Measurements from ENCODE around the gene MIB1.

MIB1 gene

DNA sequence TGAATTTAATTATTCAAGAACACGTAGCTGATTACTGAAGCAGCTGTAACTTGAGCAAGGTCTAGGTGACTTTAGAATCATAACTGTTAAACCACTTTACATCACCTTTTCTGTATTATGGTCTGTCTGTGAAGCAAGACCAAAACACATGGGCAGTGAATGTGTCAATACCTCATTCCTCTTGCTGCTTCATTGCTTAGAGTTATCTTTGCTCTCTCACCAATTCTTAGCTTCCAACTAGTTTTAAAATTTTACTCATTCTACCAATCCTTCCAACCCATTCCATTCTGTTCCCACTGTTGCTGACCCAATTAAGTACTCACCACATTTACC is 80.2 kb downstream of the MIB1 start:
- no peak for DNase-seq

DNA sequence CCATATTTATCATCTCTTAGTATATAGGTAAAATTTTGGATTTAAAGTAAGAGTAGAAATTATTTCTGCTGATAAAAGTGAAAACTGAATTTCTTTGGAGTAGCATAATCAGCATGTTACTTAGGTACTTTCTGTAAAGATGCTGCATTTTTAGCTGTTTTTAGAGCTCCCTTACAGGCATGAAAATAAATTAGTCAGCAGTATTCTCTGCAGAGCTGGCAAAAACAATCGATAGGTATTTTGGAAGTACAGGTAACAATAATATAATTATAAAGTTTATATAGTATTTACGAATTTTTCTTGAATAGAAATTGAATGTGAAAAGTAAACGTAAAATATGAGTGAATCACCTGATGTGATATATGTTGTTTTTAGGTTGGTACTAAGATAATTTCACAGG is 83.3 kb downstream of the MIB1 start:
- no peak for DNase-seq

DNA sequence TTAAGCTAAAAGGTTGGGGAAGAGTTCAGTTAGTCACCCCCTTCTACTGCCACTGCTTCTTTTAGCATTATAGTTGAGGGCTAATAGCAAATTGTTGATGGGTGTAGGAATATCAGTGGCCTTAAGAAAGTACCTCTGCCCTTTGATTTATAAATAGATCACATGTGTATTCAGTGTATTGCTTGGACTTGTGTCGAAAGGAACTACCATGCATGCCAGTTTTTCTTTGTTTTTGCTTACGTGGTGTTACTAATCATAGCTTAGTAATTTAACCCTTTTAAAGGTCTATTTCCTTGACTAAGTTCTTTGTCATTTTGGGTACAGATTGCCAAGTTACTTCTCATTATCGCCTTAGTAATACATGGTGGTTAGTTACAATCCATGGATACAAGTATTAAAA is 85.6 kb downstream of the MIB1 start:
- DNase-seq: no peak

DNA sequence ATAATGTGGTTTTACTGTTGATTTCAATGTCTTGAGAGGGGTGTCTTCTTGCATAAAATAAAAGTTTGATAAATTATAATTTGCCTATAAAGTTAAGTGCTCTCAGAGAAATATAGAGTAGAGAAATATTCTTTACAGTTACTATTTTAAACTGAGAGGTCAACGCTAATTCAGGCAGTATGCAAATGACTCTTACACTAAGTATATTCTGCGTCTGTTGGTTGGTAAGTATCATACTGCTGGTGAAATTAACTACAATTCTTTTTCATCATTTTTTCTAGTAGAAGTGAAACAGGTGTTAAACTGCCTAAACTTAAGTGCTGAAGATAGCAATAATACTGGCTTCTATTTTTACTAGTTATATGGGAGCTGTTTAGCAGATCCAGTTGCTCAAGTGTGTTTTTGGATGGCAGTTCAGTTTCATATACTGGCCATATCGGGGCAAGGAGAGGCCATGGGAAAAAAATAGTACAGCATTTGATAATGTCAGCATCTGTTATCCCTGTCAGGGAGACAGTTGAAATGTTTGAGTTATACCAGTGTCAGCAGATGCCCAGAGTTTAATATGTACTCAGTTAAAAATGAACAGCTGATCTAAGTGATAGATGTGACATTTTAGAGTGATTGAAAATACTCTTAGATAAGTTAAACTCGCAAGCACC is 86.2 kb downstream of the MIB1 start:
- no peak for DNase-seq

DNA sequence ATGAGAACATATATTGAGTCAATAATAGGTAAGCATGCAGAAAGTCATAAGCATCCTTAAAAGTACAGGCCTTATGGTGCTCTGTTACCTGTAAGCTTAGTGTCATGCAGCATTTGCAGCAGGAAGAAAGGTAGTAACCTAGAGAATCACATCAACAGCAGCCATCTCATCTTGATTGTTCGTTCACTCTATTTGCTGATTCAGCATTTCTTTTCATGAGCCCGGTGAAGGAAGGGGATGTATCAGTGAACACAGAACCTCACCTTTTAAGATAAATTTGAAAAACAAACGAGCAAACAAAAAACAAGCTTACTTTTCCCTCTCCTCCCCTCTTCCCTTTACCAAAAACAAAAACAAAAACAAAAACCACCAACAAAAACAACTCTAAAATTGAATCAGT is 89.9 kb downstream of the MIB1 start:
- DNase-seq: no peak

DNA sequence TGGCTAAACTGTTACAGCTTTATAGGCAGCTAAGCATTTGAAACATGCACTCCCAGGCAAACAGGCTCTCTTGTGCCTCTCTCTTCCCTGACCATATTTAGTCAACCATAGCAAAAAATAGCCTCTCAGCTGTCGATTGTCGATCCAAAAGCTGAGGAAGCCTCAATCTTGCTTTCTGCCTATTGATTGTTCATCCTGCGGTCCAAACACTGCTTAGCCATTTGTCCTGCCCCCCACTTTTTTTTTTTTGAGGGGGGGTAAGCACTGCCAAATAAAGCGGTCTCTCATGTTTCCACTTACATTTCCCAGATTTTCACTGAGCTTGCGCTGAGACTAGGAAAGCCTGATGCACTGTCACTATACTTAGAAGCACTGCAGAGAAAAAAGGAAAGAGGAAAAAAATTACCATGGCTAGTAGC is 90.8 kb downstream of the MIB1 start:
- DNase-seq: no peak

DNA sequence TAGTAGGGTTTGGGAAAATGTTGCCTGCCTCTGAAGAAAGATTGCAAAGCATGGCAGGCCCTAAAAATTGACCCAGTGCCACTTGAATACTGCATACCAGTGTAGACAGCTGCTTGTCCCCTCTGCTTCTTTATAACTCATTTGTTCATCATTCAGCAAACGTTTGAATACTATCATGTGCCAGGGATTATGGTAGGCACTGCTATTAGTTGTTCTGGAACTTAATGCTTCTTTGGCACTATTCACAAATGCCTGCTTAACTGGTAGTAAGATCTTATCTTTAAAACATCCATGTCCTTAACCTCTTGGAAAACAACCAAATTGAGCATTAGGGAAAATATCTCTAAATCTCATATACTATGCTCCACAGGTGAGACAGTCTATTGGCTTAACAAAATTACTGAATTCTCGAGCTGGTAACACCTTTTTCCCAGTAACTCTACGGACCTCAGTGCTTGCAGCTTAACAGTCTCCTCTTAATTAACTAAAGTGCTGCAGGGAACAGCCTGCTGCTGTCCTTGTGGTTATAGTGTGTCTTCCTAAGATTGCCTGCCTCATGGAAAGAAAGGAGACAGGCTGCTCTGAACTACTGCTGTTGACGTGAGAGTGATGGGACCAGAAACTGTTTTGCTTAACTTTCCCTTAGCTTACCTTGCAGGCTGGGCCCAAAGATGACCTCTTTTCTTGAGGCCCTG is 93.2 kb downstream of the MIB1 start:
- no peak for DNase-seq

DNA sequence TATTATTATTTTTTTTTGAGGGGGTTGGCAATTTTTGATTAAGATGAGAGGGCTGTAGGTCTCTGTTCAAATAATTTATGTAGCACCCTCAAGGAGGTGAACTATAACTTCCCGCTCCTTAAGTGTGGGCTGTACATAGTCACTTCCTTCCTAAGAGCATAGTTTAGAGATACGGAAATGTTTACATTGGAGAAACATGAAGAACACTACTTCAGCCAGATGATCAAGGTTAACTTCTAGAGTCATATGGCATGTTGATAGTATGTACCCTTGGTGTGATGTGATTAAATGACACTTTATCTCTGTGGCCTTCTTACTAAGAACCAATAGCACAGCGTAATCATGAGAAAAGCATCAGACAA is 93.7 kb downstream of the MIB1 start:
- DNase-seq: no peak

DNA sequence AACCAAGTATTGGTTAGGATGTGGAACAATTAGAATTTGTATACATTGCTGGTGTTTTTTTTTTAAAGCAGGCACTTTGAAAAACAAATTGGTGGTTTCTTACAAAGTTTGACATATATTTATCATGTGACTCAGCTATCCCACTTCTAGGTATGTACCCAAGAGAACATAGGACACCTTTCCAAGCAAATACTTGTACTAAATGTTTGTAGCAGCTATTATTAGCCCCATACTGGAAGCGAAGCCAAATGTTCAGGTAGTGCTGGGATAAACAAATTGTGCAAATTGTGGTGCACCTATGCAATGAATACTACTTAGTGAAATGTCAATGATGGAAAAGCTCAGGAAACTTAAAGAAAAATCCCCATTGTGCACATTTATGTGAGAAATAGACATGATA is 101.0 kb downstream of the MIB1 start:
- DNase-seq: no peak

DNA sequence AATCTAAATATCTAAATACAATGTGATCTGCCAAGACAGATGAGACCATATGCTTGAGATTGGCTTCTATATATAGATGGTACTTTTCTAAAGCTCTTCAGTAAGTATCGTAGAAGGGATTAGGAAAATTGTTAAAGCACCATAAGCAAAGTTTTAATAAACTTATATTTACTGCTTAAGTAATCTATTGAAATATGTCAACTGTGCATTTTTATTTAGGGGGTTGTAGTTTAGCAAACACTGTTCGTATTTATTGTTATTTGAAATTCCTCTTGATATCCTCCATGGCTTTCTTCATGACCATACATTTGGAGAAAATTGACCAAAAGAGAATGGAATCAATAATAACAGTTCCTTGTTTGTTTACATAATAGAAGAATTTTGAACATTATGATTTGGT is 102.7 kb downstream of the MIB1 start:
- DNase-seq: no peak

DNA sequence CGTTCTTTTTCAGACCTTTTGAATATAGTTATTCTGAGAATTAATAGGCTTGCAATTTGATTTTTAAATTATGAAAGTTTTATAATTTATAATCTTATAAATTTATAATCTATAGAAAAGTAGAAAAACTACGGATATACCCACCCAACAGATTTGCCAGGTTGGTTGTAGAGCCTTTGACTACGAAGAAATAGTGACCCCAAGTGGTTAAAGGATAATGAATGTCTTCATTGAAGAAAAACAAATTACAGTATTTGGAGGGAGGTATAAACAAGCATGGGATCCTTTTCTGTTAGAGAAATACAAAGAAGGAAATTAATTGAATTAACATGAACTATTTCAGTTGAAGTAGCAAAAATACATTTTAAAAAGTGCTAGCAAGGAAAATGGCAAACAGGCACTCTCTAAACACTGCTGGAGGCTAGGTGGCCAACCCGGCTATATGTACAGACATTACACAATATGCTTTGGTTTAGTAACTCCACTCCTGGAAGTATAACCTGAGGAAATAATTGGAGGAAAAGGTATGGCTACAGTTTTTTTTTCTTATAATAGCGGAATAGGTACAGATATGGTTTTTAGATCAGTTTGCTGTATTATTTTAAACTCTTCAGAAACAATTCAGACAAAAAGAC is 110.9 kb downstream of the MIB1 start:
- DNase-seq: peak; percentile 56

DNA sequence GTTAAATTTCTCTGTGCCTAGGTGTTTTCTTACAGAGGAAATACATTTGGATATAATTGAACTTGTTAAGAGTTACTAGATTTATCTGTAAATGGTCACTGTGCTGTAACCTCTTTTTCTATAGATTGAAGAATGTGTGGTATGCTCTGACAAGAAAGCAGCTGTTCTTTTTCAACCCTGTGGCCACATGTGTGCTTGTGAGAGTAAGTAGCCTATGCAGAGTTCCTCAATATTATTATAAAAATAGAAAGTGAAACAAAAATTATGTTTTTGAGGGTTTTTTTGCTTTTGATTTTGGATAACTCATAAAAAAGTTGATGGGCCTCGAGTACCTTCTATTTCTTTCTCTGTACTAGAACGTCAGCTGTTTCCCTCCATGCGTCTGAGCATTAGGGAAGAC is 112.4 kb downstream of the MIB1 start:
- peak; percentile 12 for DNase-seq

DNA sequence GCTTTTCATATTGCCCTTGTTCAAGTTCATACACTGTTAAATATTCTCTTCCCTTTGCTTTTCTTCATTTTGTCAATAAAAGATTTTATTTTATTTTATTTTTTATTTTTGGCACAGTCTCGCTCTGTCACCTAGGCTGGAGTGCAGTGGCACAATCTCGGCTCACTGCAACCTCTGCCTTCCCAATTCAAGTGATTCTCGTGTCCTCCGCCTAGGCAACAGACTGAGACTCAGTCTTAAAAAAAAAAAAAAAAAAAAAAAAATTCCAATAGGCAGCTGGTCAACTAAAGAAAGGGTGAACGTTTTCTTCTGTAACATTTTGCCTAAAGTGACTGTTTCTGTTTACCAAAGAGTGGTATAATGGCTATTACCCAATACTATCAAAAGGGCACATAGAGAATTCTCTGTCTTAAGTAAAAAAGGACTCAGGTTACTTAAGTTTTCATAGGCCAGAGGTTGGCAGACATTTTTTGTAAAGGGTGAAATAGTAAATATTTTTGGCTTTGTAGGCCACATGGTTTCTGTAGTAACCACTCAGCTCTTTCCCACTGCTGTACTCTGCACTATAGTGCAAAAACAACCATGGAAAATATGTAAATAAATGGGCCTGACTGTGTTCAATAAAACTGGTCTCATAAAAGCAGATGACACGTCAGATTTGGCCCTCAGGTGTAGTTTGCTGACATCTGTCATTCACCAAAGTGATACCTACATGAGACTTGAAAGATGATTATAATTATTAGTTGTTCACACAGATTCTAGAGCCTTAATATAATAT is 113.4 kb downstream of the MIB1 start:
- DNase-seq: no peak

DNA sequence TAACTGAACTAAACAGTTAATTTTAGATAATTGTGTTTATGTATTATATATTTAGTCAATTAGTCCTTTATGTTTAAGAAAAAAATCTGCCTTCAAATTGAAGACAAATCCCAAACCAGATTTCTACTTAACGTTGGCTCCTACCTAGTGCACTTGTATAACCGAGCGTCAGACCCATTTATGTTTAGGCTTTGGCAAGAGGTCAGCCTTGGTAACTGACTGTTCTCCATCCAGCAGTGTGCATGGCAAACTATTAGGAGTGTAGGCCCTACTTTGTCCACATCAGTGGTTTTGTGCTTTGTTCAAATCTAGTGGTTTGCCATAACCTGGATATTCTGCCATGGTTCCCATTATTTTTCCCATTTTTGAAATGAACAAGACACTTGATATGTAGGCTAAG is 114.8 kb downstream of the MIB1 start:
- DNase-seq: no peak

DNA sequence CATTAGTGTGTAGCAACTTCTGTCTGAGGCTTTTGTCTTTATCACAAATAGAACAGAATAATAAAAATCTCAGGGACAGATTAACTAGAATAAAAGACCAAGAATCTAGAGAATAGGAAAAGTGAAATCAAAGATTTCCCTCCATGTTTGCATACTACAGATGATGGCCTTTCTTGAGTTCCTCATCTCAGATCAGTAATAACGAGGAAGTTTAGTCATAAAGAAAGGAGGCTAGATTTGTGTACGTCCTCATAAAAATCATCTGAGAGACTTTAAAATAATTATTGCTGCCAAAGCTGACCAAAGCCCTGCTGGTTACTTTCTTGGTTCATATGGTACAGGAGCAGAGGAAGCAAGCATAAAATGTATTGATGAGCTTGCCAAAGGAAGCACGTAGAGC is 117.3 kb downstream of the MIB1 start:
- no peak for DNase-seq

DNA sequence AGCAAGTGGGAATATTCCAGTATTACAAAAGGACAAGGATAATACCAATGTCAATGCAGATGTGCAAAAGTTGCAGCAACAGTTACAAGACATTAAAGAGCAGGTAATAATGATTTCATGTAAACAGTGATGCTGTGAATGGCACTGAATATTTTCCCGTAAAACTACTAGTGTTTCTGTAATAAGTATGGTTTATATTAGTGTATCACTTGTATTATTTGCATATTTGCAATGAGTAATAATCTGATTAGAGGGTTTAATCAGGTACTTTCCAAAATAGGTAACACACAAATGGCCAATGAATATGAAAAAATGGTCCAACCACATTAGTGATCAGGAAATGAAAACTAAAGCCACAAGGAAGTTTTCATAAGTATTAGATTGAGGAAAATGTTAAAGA is 118.0 kb downstream of the MIB1 start:
- DNase-seq: no peak

DNA sequence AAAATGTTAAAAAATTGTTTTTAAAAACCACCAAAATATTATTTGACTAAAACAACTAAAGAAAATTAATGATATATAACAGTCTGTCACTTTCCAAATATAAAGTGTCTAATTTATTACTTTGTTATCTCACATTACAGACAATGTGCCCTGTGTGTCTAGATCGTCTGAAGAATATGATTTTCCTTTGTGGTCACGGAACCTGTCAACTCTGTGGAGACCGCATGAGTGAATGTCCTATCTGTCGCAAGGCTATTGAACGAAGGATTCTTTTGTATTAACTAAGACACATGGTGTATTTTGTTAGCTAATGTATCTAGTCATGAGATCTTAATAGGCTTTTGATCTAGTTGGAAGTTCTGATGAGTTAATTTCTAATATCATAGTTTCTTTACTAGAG is 123.8 kb downstream of the MIB1 start:
- peak; percentile 78 for DNase-seq

DNA sequence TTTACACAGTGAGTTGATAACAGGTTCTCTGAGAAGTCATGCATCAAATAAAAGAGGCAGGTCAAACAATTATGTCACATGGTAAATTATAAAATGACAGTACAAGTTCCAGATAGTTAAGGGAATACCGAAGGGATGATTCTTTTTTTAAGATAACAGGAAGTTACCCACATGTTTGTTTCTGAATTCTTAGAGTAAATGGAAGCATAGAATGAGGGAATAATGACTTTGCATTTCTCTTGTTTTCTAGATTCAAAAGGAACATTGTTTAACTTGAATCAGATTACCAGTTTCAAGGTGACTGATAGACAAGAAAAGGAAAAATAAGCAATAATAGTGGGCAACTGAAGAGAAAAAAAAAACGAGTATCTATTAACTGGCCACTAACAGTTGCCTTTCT is 124.5 kb downstream of the MIB1 start:
- peak; percentile 3 for DNase-seq

DNA sequence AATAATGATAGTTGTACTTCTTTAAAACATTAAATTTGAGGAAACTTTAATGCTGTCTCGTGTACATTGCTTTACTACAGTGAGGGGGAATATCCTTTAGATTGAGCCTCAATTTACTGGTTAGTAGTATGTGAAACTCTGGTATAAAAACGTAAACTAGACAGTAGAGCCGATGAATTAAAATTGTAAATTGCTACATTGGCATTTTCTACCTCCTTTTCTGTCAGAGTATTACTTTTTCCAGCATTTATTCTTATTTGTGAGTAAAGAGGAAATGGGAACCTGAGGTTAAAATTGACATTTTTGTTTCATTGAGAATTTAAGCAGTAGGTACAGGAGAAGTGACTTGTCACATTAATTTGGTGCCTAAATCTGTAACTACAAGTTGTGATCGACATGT is 128.2 kb downstream of the MIB1 start:
- DNase-seq: no peak

DNA sequence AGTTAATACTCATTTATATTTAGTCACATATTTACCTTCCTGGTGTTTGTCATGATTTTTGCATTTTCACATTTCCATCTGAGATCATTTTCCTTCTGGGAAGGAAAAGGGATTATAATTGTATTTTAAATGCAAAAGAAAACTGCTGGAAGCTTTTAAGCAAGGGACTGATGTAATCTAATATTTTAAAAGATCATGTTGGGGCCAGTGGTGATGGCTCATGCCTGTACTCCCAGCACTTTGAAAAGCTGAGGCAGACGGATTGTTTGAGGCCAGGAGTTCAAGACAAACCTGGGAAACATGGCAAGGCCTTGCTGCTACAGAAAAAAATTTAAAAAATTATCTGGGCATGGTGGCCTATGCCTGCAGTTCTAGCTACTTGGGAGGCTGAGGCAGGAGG is 149.0 kb downstream of the MIB1 start:
- no peak for DNase-seq

DNA sequence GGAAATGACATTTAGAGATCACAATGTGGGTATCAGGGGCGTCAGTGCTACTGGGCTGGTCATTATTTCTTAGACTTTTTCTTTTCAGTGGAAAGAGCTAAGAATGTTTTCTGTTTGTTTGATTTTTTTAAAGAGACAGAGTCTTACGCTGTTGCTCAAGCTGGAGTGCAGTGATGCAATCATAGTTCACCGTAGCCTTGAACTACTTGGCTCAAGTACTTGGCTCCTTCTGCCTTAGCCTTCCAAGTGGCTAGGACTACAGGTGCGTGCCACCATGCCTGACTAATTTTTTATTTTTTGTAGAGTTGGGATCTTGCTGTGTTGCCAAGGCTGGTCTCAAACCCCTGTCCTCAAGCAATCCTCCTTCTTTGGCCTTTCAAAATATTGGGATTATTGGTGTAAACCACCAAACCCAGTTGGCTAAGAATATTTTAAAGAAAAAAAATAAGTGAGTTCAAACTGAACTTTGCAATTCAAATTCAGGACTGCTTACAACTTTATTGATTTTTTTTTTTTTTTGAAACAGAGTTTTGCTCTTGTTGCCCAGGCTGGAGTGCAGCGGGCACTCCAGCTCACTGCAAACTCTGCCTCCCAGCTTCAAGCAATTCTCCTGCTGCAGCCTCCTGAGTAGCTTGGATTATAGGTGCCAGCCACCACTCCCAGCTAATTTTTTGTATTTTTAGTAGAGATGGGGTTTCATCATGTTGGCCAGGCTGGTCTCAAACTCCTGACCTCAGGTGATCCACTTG is 154.2 kb downstream of the MIB1 start:
- DNase-seq: no peak

DNA sequence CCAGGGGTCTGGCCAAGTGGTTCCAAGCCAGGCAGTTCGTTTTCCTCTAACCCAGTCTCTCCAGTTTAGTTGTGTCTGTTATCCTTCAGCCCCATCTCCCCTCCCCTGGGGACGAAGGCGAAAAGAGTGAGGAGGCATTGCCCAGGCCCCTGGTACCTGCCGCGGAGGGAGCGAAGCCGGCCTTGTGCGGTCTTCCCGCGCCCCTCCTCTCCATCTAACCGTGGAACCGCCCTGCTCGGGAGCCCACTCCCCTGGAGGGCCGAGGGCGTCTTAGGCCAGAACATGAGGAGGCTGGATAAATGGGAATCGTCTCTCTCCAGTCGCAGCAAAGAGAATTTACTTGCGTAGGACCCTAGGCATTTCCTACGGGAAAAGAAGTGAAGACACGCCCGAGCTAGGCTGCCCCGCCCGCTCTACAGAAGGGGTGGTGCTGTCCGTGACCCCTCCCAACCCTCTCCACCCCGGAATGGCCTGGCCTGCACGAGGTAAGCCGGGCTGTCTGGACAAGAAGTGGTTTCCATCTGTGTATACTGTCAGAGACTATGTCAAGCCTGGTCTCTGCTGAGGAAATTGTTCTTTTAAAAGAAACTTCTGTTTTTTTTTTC is 156.2 kb downstream of the MIB1 start:
- no peak for DNase-seq

DNA sequence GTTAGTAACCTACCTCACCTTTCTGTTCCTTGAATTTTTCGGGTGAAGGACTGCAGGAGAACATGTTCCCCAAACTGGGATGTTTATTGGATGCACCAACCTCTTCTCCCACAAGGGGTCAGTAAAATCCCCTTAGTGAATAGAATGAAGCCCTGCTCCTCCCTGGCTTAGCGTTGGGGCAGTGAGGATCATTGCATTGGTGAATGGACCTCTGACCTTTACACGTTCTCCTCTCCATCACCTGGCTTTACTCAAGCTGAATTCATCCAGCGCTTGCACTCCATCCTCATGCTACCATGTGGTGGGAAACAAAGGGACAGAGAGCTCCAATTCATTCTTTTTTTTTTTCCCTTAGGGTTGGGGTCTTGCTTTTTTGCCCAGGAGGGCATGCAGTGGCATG is 157.2 kb downstream of the MIB1 start:
- DNase-seq: peak; percentile 74

Measured in hematopoietic multipotent progenitor cell treated with erythropoietin and hydrocortisone succinate and interleukin-3 and kit ligand, for 4 days (in vitro differentiated cells).